GM23338 (cell line): ENCODE data around the gene TNFRSF8. TPM values are rescaled to one million over a fixed set of nuclear protein-coding genes. Genes with fewer than 3 reads are reported as not detected.

ENCODE experiments used
- ATAC-seq: fragments of 200-7000 bp; cut with Tn5 transposase; 3 replicates; pipeline ENCODE4 v1.9.1; 2020
- DNase-seq: peaks from one replicate; pipeline ENCODE4 v3.0.0-alpha.2; 2015; ENCODE audit warnings: low spot score
- H2AFZ ChIP-seq: fragments of 200-600 bp; sonication (generic); 2 replicates; pipeline ENCODE4 v1.8.0; 2016; ENCODE audit warnings: antibody characterized with exemption, mild to moderate bottlenecking, moderate library complexity
- H3F3A ChIP-seq: fragments of 200-600 bp; sonication (generic); replicated peaks from 2 replicates; pipeline ENCODE4 v1.8.0; 2017; ENCODE audit warnings: antibody characterized with exemption, mixed run types, low read depth
- H3K27ac ChIP-seq: fragments of 200-600 bp; sonication (generic); 2 replicates; pipeline ENCODE4 v1.6.1; 2016; ENCODE audit warnings: low read depth
- H3K27me3 ChIP-seq: fragments of 200-600 bp; sonication (generic); 2 replicates; pipeline ENCODE4 v1.8.0; 2016; ENCODE audit warnings: mild to moderate bottlenecking, mixed run types, moderate library complexity; ENCODE audit not compliant: insufficient read depth
- H3K36me3 ChIP-seq: fragments of 200-600 bp; sonication (generic); 2 replicates; pipeline ENCODE4 v1.8.0; 2016; ENCODE audit warnings: mild to moderate bottlenecking; ENCODE audit not compliant: insufficient read depth
- H3K4me1 ChIP-seq: fragments of 200-600 bp; sonication (generic); 2 replicates; pipeline ENCODE4 v1.8.0; 2016; ENCODE audit warnings: mild to moderate bottlenecking, moderate library complexity; ENCODE audit not compliant: insufficient read depth
- H3K4me2 ChIP-seq: fragments of 200-600 bp; sonication (generic); 2 replicates; pipeline ENCODE4 v1.7.1; 2017; ENCODE audit warnings: mixed run types
- H3K4me3 ChIP-seq: fragments of 200-600 bp; sonication (generic); 2 replicates; pipeline ENCODE4 v1.6.1; 2016; ENCODE audit warnings: mixed run types
- H3K79me2 ChIP-seq: fragments of 200-600 bp; sonication (generic); replicated peaks from 2 replicates; pipeline ENCODE4 v1.8.0; 2017; ENCODE audit warnings: mild to moderate bottlenecking; ENCODE audit not compliant: insufficient read depth
- H3K9me2 ChIP-seq: fragments of 200-600 bp; sonication (generic); 2 replicates; pipeline ENCODE4 v1.8.0; 2017; ENCODE audit not compliant: insufficient read depth
- H4K20me1 ChIP-seq: fragments of 200-600 bp; sonication (generic); replicated peaks from 2 replicates; pipeline ENCODE4 v1.8.0; 2017; ENCODE audit warnings: mild to moderate bottlenecking; ENCODE audit not compliant: insufficient read depth
- H3K27ac Mint-ChIP-seq: 2 replicates; pipeline ENCODE4 v1.8.0; 2020; ENCODE audit warnings: inconsistent platforms, mild to moderate bottlenecking, moderate library complexity, mixed read lengths
- H3K27me3 Mint-ChIP-seq: 3 replicates; pipeline ENCODE4 v1.8.0; 2022; ENCODE audit warnings: low read depth, mild to moderate bottlenecking, moderate library complexity, mixed read lengths, inconsistent platforms; ENCODE audit not compliant: insufficient read depth, poor library complexity
- H3K36me3 Mint-ChIP-seq: 3 replicates; pipeline ENCODE4 v1.8.0; 2021; ENCODE audit warnings: low read depth, mild to moderate bottlenecking, inconsistent platforms, moderate library complexity, mixed read lengths
- H3K4me1 Mint-ChIP-seq: 3 replicates; pipeline ENCODE4 v1.8.0; 2020; ENCODE audit warnings: mild to moderate bottlenecking, inconsistent platforms, mixed read lengths
- H3K4me3 Mint-ChIP-seq: 3 replicates; pipeline ENCODE4 v1.8.0; 2021; ENCODE audit warnings: moderate library complexity, mild to moderate bottlenecking, inconsistent platforms, mixed read lengths
- H3K9me3 Mint-ChIP-seq: 3 replicates; pipeline ENCODE4 v1.8.0; 2020; ENCODE audit warnings: moderate library complexity, mild to moderate bottlenecking, inconsistent platforms, mixed read lengths
- CREB1 ChIP-seq: fragments of 250-450 bp; sonication (Bioruptor Pico); IDR thresholded peaks from 2 replicates; pipeline ENCODE4 v1.5.0; 2020; ENCODE audit warnings: low read depth, mild to moderate bottlenecking, moderate library complexity
- EZH2phosphoT487 ChIP-seq: fragments of 200-600 bp; sonication (generic); IDR thresholded peaks from one replicate; pipeline ENCODE4 v1.8.1; 2018; ENCODE audit warnings: antibody characterized with exemption; ENCODE audit not compliant: unreplicated experiment
- JUNB ChIP-seq: IDR thresholded peaks from one replicate; pipeline ENCODE4 v1.6.1; 2016; ENCODE audit warnings: antibody characterized with exemption; ENCODE audit not compliant: unreplicated experiment
- NANOG ChIP-seq: IDR thresholded peaks from 2 replicates; pipeline ENCODE4 v1.6.1; 2016; ENCODE audit warnings: antibody characterized with exemption, borderline replicate concordance
- POLR2AphosphoS5 ChIP-seq: IDR thresholded peaks from 2 replicates; pipeline ENCODE4 v1.6.1; 2016; ENCODE audit warnings: antibody characterized with exemption, low read depth
- STAT1 ChIP-seq: IDR thresholded peaks from one replicate; pipeline ENCODE4 v1.6.1; 2016; ENCODE audit warnings: antibody characterized with exemption; ENCODE audit not compliant: unreplicated experiment
- ZNF114 ChIP-seq: fragments of 250-450 bp; sonication (Bioruptor Pico); IDR thresholded peaks from 2 replicates; pipeline ENCODE4 v1.5.0; 2020; ENCODE audit warnings: mild to moderate bottlenecking, moderate library complexity
- polyA plus RNA-seq: library from polyadenylated mRNA; unstranded; fragments of >200 nt; fragmentation: Nextera tagmentation; extraction: Ambion mirVana; gene quantifications from 2 replicates; pipeline ENCODE4 v1.2.1, GENCODE V29; 2016
- total RNA-seq: library from RNA; depleted of rRNA; stranded (reverse); fragments of >200 nt; shearing (Covaris generic); gene quantifications from 2 replicates; pipeline ENCODE4 v1.2.3, GENCODE V29; 2014
- TF ChIP-seq, protein P1 (sequence below): fragments of 250-450 bp; sonication (Bioruptor Pico); IDR thresholded peaks from 2 replicates; pipeline ENCODE4 v1.5.0; 2020; ENCODE audit warnings: mild to moderate bottlenecking, moderate library complexity
- TF ChIP-seq, protein P2 (sequence below): IDR thresholded peaks from 2 replicates; pipeline ENCODE4 v1.6.1; 2016; ENCODE audit warnings: antibody characterized with exemption

TNFRSF8 gene
- total and polyA plus RNA-seq, 2 experiments from 2014 or later: 11.7 to 28.2 TPM

DNA sequence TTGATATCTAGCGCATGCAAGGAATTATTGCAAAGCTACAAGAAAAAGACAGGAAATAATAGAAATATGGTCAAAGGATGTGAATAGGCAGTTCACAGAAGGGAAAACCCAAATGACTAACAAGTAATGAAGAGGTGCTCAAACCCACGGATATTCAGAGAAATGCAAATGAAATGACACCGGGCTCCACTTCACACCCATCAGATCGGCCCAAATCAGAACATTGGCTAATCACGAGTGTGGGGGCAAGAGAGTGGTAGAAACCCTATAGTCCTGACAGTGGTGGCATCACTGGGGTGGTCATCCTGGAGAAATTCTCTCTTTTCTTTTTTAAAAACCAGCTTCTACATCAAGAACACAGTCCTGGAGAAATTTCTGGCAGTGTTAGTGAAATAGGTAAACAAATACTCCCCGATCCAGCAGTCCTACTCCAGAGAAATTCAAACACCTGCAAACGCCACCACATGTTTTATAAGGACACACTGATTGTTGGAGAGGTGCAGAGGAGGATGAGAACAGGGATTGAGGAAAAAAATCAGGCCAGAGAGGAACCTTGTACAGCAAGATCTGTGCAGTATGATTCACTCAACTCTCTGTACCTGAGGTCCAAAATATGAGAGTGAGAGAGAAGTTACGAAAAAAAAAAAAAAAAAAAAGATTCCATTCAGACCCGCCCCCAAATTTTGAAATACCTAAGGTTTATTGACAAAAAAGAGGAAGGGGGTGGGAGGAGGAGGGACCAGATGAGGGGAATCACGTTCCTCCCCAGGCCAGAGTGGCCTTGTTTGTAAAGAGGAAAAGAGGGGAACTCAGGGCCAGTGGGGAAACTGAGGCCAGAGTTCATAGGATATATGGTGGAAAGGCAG, 94.5 kb downstream of the TNFRSF8 start:
- Mint-ChIP-seq H3K4me3 (no peak overlapping the region), H3K4me1 (peaks cover 20% of the 10 kb centered on the region), H3K9me3 (no peaks in the 10 kb centered on the region), H3K36me3 (no peaks in the 10 kb centered on the region), H3K27ac (no peak overlapping the region), H3K27me3 (peaks cover 2% of the 10 kb centered on the region)
- DNase-seq (no peak), ATAC-seq (no peak)
- Histone ChIP-seq H2AFZ (peak overlapping the region; percentile 88; the same call in 1 of the 2 replicates), H3K4me2 (peak overlapping the region; percentile 64), H3F3A (no peaks in the 10 kb centered on the region), H3K27me3 (no peaks in the 10 kb centered on the region), H3K4me3 (no peak overlapping the region), H4K20me1 (no peaks in the 10 kb centered on the region), H3K4me1 (peaks cover 18% of the 10 kb centered on the region), H3K27ac (no peak overlapping the region), H3K79me2 (no peaks in the 10 kb centered on the region), H3K9me2 (no peaks in the 10 kb centered on the region), H3K36me3 (no peaks in the 10 kb centered on the region)
- no peak for TF ChIP-seq POLR2AphosphoS5
- no peak for TF ChIP-seq STAT1
- no peak for TF ChIP-seq EZH2phosphoT487
- TF ChIP-seq CREB1 (CRISPR knock-in tag): no peak

DNA sequence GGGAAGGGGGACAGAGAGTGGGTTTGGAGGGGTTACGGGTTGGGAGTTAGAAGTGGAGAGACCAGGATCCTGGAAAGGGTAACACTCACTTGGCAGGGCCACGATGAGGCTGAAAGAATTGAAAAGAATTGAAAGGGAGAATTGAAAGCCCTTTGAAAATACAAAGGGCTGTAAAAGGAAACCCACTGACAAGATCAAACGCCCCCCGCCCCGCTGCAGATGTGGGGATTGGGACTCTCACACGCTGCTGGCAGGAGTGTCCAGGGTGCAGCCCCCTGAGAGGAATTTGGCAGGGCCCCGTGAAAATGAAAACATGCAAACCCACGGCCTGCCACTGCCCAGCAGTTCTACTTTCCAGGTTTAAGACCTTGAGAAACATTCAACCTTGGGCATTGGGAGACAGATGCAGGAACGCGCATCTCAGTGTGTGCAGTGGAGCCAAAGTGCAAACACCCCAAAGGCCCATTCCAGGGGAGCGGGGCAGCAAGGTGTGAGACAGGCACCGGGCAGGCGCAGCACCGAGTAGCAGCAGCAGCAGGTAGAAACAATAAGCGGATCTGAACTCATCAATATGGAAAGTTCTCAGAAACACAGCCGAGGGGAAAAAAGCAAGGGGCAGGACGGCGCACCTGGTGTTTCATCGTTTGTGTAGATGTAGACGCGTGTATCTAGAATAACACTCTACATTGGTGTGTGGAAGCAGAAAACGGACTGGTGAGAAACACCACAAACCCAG, 95.4 kb downstream of the TNFRSF8 start:
- peak overlapping the region; percentile 88 for H2AFZ ChIP-seq
- H3K4me1 Mint-ChIP-seq: peaks cover 20% of the 10 kb centered on the region
- no peaks in the 10 kb centered on the region for H3K79me2 ChIP-seq
- H3K9me2 ChIP-seq: no peaks in the 10 kb centered on the region
- no peaks in the 10 kb centered on the region for H3K9me3 Mint-ChIP-seq
- H3K27ac Mint-ChIP-seq: no peak overlapping the region
- DNase-seq (no peak), ATAC-seq (peak; percentile 67)
- peaks cover 2% of the 10 kb centered on the region for H3K27me3 Mint-ChIP-seq
- no peaks in the 10 kb centered on the region for H3K36me3 Mint-ChIP-seq
- no peak overlapping the region for H3K27ac ChIP-seq
- no peaks in the 10 kb centered on the region for H3K36me3 ChIP-seq
- H3K4me1 ChIP-seq: peaks cover 18% of the 10 kb centered on the region
- H3K4me3 ChIP-seq: no peak overlapping the region
- no peaks in the 10 kb centered on the region for H3F3A ChIP-seq
- H3K4me2 ChIP-seq: peak overlapping the region; percentile 64
- H3K27me3 ChIP-seq: no peaks in the 10 kb centered on the region
- no peak overlapping the region for H3K4me3 Mint-ChIP-seq
- H4K20me1 ChIP-seq: no peaks in the 10 kb centered on the region
- TF ChIP-seq NANOG: no peak
- TF ChIP-seq, protein P1, sequence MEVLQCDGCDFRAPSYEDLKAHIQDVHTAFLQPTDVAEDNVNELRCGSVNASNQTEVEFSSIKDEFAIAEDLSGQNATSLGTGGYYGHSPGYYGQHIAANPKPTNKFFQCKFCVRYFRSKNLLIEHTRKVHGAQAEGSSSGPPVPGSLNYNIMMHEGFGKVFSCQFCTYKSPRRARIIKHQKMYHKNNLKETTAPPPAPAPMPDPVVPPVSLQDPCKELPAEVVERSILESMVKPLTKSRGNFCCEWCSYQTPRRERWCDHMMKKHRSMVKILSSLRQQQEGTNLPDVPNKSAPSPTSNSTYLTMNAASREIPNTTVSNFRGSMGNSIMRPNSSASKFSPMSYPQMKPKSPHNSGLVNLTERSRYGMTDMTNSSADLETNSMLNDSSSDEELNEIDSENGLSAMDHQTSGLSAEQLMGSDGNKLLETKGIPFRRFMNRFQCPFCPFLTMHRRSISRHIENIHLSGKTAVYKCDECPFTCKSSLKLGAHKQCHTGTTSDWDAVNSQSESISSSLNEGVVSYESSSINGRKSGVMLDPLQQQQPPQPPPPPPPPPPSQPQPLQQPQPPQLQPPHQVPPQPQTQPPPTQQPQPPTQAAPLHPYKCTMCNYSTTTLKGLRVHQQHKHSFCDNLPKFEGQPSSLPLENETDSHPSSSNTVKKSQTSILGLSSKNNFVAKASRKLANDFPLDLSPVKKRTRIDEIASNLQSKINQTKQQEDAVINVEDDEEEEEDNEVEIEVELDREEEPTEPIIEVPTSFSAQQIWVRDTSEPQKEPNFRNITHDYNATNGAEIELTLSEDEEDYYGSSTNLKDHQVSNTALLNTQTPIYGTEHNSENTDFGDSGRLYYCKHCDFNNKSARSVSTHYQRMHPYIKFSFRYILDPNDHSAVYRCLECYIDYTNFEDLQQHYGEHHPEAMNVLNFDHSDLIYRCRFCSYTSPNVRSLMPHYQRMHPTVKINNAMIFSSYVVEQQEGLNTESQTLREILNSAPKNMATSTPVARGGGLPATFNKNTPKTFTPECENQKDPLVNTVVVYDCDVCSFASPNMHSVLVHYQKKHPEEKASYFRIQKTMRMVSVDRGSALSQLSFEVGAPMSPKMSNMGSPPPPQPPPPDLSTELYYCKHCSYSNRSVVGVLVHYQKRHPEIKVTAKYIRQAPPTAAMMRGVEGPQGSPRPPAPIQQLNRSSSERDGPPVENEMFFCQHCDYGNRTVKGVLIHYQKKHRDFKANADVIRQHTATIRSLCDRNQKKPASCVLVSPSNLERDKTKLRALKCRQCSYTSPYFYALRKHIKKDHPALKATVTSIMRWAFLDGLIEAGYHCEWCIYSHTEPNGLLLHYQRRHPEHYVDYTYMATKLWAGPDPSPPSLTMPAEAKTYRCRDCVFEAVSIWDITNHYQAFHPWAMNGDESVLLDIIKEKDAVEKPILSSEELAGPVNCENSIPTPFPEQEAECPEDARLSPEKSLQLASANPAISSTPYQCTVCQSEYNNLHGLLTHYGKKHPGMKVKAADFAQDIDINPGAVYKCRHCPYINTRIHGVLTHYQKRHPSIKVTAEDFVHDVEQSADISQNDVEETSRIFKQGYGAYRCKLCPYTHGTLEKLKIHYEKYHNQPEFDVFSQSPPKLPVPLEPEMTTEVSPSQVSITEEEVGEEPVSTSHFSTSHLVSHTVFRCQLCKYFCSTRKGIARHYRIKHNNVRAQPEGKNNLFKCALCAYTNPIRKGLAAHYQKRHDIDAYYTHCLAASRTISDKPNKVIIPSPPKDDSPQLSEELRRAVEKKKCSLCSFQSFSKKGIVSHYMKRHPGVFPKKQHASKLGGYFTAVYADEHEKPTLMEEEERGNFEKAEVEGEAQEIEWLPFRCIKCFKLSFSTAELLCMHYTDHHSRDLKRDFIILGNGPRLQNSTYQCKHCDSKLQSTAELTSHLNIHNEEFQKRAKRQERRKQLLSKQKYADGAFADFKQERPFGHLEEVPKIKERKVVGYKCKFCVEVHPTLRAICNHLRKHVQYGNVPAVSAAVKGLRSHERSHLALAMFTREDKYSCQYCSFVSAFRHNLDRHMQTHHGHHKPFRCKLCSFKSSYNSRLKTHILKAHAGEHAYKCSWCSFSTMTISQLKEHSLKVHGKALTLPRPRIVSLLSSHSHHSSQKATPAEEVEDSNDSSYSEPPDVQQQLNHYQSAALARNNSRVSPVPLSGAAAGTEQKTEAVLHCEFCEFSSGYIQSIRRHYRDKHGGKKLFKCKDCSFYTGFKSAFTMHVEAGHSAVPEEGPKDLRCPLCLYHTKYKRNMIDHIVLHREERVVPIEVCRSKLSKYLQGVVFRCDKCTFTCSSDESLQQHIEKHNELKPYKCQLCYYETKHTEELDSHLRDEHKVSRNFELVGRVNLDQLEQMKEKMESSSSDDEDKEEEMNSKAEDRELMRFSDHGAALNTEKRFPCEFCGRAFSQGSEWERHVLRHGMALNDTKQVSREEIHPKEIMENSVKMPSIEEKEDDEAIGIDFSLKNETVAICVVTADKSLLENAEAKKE (CRISPR knock-in tag): no peak
- no peak for TF ChIP-seq STAT1
- no peak for TF ChIP-seq EZH2phosphoT487
- TF ChIP-seq JUNB: no peak
- no peak for TF ChIP-seq CREB1 (CRISPR knock-in tag)
- no peak for TF ChIP-seq ZNF114 (CRISPR knock-in tag)
- TF ChIP-seq, protein P2, sequence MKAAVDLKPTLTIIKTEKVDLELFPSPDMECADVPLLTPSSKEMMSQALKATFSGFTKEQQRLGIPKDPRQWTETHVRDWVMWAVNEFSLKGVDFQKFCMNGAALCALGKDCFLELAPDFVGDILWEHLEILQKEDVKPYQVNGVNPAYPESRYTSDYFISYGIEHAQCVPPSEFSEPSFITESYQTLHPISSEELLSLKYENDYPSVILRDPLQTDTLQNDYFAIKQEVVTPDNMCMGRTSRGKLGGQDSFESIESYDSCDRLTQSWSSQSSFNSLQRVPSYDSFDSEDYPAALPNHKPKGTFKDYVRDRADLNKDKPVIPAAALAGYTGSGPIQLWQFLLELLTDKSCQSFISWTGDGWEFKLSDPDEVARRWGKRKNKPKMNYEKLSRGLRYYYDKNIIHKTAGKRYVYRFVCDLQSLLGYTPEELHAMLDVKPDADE: no peak
